Measurements from ENCODE around the gene TEPSIN. TPM values are rescaled to one million over a fixed set of nuclear protein-coding genes. Genes with fewer than 3 reads are reported as not detected.

The TEPSIN gene
- polyA plus RNA-seq, 4 donors: 19.3 to 89.9 (median 36.0) TPM

GRCh38 chr17:81191646-81192045 is 47.2 kb downstream of the TEPSIN start:
- H3K27me3 ChIP-seq (ENCODE audit: control insufficient read depth in 3 of 3, insufficient read depth in 3 of 3, low read length in 3 of 3): no peaks in the 10 kb centered on the region
- H3K9me3 ChIP-seq (ENCODE audit: control insufficient read depth in 2 of 2, insufficient read depth in 1 of 2, low read depth in 1 of 2, low read length in 1 of 2): no peaks in the 10 kb centered on the region
- no peak for FAIRE-seq
- H3K36me3 ChIP-seq (ENCODE audit: control insufficient read depth in 3 of 3, insufficient read depth in 2 of 3, low read depth in 1 of 3, low read length in 3 of 3): peaks cover 0 to 66% (median 2%) of the 10 kb centered on the region in 3 donors
- WGBS, 3 donors: 90 to 92% (median 90%) methylated on average over 14 of the region's 14 CpGs
- H3K4me1 ChIP-seq (ENCODE audit: control insufficient read depth in 3 of 3, insufficient read depth in 2 of 3, low read depth in 1 of 3, low read length in 2 of 3): no peaks in the 10 kb centered on the region
- H3K27ac ChIP-seq (ENCODE audit: low read depth in 1 of 3, low read length in 2 of 3): no peak overlapping the region
- H3K4me3 ChIP-seq (ENCODE audit: low read depth in 1 of 3, low read length in 3 of 3): no peak overlapping the region
- DNase-seq: no peak

- WGBS, 3 donors: 90 to 94% (median 91%) methylated on average over 20 of the region's 20 CpGs
These were observed 47.7 kb downstream of the TEPSIN start for GRCh38 chr17:81191116-81191515.

DNA sequence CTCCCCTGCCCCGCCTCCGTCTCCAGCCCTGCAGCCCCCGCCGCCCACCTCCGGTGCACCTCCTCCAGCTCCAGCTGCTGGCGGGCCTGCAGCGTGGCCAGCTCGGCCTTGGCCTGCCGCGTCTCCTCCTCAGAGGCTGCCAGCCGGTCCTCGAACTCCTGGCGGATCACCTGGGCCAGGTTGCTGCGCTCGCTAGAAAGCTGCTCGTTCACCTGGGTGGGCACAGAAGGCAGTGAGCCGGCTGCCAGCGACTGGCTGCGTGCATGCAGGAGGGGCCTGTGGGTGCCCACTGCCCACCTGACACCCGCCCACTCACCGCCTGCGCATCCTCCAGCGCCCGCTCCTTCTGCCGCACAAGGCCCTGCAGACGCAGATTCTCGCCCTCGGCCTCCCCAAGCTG is 48.3 kb downstream of the TEPSIN start:
- no peak overlapping the region for H3K4me3 ChIP-seq (ENCODE audit: low read depth in 1 of 3, low read length in 3 of 3)
- DNase-seq: no peak
- H3K9me3 ChIP-seq (ENCODE audit: control insufficient read depth in 2 of 2, insufficient read depth in 1 of 2, low read depth in 1 of 2, low read length in 1 of 2): no peaks in the 10 kb centered on the region
- 94 to 97% (median 96%) methylated on average over 23 to 28 of the region's 28 CpGs for WGBS, 3 donors
- FAIRE-seq: no peak
- H3K4me1 ChIP-seq (ENCODE audit: control insufficient read depth in 3 of 3, insufficient read depth in 2 of 3, low read depth in 1 of 3, low read length in 2 of 3): no peaks in the 10 kb centered on the region
- H3K27ac ChIP-seq (ENCODE audit: low read depth in 1 of 3, low read length in 2 of 3): no peak overlapping the region
- H3K36me3 ChIP-seq (ENCODE audit: control insufficient read depth in 3 of 3, insufficient read depth in 2 of 3, low read depth in 1 of 3, low read length in 3 of 3): peaks cover 0 to 55% (median 0%) of the 10 kb centered on the region in 3 donors
- no peaks in the 10 kb centered on the region for H3K27me3 ChIP-seq (ENCODE audit: control insufficient read depth in 3 of 3, insufficient read depth in 3 of 3, low read length in 3 of 3)

More at GRCh38 chr17:81191116-81191515, 47.7 kb downstream of the TEPSIN start:
- no peaks in the 10 kb centered on the region for H3K27me3 ChIP-seq (ENCODE audit: control insufficient read depth in 3 of 3, insufficient read depth in 3 of 3, low read length in 3 of 3)
- FAIRE-seq: no peak
- H3K36me3 ChIP-seq (ENCODE audit: control insufficient read depth in 3 of 3, insufficient read depth in 2 of 3, low read depth in 1 of 3, low read length in 3 of 3): peaks cover 0 to 61% (median 0%) of the 10 kb centered on the region in 3 donors
- no peak for DNase-seq
- no peaks in the 10 kb centered on the region for H3K4me1 ChIP-seq (ENCODE audit: control insufficient read depth in 3 of 3, insufficient read depth in 2 of 3, low read depth in 1 of 3, low read length in 2 of 3)
- no peaks in the 10 kb centered on the region for H3K9me3 ChIP-seq (ENCODE audit: control insufficient read depth in 2 of 2, insufficient read depth in 1 of 2, low read depth in 1 of 2, low read length in 1 of 2)
- H3K4me3 ChIP-seq (ENCODE audit: low read depth in 1 of 3, low read length in 3 of 3): no peak overlapping the region
- no peak overlapping the region for H3K27ac ChIP-seq (ENCODE audit: low read depth in 1 of 3, low read length in 2 of 3)

- Histone ChIP-seq H3K27me3 (ENCODE audit: control insufficient read depth in 3 of 3, insufficient read depth in 3 of 3, low read length in 3 of 3) (no peaks in the 10 kb centered on the region), H3K4me1 (ENCODE audit: control insufficient read depth in 3 of 3, insufficient read depth in 2 of 3, low read depth in 1 of 3, low read length in 2 of 3) (no peaks in the 10 kb centered on the region), H3K36me3 (ENCODE audit: control insufficient read depth in 3 of 3, insufficient read depth in 2 of 3, low read depth in 1 of 3, low read length in 3 of 3) (peaks cover 0 to 48% (median 0%) of the 10 kb centered on the region in 3 donors), H3K4me3 (ENCODE audit: low read depth in 1 of 3, low read length in 3 of 3) (no peak overlapping the region), H3K9me3 (ENCODE audit: control insufficient read depth in 2 of 2, insufficient read depth in 1 of 2, low read depth in 1 of 2, low read length in 1 of 2) (no peaks in the 10 kb centered on the region), H3K27ac (ENCODE audit: low read depth in 1 of 3, low read length in 2 of 3) (no peak overlapping the region)
- DNase-seq (no peak), FAIRE-seq (no peak)
- WGBS, 3 donors: 81 to 88% (median 86%) methylated on average over 25 to 27 of the region's 27 CpGs
These were observed 49.0 kb downstream of the TEPSIN start for GRCh38 chr17:81189670-81190530.

- Histone ChIP-seq H3K4me3 (ENCODE audit: low read depth in 1 of 3, low read length in 3 of 3) (no peak overlapping the region), H3K9me3 (ENCODE audit: control insufficient read depth in 2 of 2, insufficient read depth in 1 of 2, low read depth in 1 of 2, low read length in 1 of 2) (no peaks in the 10 kb centered on the region), H3K4me1 (ENCODE audit: control insufficient read depth in 3 of 3, insufficient read depth in 2 of 3, low read depth in 1 of 3, low read length in 2 of 3) (no peaks in the 10 kb centered on the region), H3K27ac (ENCODE audit: low read depth in 1 of 3, low read length in 2 of 3) (no peak overlapping the region), H3K27me3 (ENCODE audit: control insufficient read depth in 3 of 3, insufficient read depth in 3 of 3, low read length in 3 of 3) (peaks cover 0 to 2% (median 0%) of the 10 kb centered on the region in 3 donors), H3K36me3 (ENCODE audit: control insufficient read depth in 3 of 3, insufficient read depth in 2 of 3, low read depth in 1 of 3, low read length in 3 of 3) (peaks cover 0 to 41% (median 0%) of the 10 kb centered on the region in 3 donors)
- DNase-seq (no peak), FAIRE-seq (no peak)
- WGBS, 3 donors: 89 to 93% (median 92%) methylated on average over 7 of the region's 7 CpGs
These were observed 49.8 kb downstream of the TEPSIN start for GRCh38 chr17:81189016-81189415.

DNA sequence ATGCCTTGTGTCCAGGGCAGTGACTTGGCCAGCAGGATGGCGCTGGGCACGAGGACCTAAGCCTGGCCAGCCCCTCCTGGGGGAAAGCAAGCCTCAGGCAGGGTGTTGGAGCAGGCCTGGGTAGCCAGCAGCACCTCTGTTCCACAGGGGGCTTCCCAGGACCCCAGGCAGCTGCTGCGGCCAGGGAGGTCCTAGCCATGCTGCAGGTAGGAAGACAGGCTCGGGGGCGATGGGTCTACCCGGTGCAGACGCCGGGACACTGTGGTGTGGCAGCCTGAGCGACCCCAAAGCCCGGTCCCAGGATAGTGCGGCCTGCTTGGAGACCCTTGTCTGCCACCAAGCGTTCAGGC is 50.4 kb downstream of the TEPSIN start:
- no peak overlapping the region for H3K27ac ChIP-seq (ENCODE audit: low read depth in 1 of 3, low read length in 2 of 3)
- H3K36me3 ChIP-seq (ENCODE audit: control insufficient read depth in 3 of 3, insufficient read depth in 2 of 3, low read depth in 1 of 3, low read length in 3 of 3): peaks cover 0 to 41% (median 0%) of the 10 kb centered on the region in 3 donors
- peaks cover 0 to 4% of the 10 kb centered on the region in 2 donors for H3K9me3 ChIP-seq (ENCODE audit: control insufficient read depth in 2 of 2, insufficient read depth in 1 of 2, low read depth in 1 of 2, low read length in 1 of 2)
- FAIRE-seq (no peak), DNase-seq (no peak)
- 93 to 95% (median 94%) methylated on average over 12 of the region's 12 CpGs for WGBS, 3 donors
- no peaks in the 10 kb centered on the region for H3K4me1 ChIP-seq (ENCODE audit: control insufficient read depth in 3 of 3, insufficient read depth in 2 of 3, low read depth in 1 of 3, low read length in 2 of 3)
- H3K4me3 ChIP-seq (ENCODE audit: low read depth in 1 of 3, low read length in 3 of 3): no peak overlapping the region
- peaks cover 0 to 2% (median 0%) of the 10 kb centered on the region in 3 donors for H3K27me3 ChIP-seq (ENCODE audit: control insufficient read depth in 3 of 3, insufficient read depth in 3 of 3, low read length in 3 of 3)

DNA sequence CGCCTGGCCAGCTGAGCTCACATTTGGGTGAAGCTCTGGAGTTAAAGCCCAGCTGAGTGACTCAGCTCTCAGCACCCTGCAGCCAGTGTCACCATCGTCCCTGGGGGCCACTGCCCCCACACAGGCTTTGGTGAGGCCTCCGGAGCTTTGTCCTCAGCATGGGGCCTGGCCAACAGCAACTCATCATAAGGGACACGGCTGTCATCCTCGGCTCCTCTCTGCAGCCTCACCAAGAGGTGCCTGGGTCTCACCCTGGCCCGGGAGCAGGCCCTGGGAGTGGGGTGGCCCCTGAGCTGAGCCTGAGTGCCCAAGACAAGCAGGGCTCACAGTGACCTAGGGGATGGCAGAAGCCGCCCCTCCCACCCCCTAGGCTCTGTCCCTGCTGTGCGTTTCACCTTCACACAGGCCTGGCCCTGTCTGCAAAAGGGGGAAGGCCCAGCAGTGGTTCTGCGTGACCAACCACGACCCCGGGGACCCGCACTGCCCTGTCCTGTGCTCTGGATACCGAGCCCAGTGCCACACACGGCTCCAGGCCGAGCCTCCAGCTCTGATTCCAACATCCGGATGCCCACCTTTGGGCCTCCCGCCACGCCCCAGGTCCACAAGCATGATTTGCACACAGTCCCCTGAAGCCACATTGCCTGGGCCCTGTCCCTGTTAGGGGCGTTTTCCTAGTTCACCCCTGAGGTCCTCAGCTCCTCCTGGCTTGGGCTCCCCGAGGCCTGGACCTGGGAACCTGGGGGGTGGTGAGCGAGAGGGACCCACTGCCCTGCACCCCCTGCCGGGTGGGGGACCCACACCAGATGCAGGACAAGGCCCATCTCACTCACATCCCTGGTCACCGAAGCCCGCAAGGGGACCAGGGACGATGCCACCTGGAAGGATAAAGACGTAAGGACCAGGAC is 51.0 kb downstream of the TEPSIN start:
- Histone ChIP-seq H3K27ac (ENCODE audit: low read depth in 1 of 3, low read length in 2 of 3) (no peak overlapping the region), H3K9me3 (ENCODE audit: control insufficient read depth in 2 of 2, insufficient read depth in 1 of 2, low read depth in 1 of 2, low read length in 1 of 2) (peaks cover 0 to 4% of the 10 kb centered on the region in 2 donors), H3K4me1 (ENCODE audit: control insufficient read depth in 3 of 3, insufficient read depth in 2 of 3, low read depth in 1 of 3, low read length in 2 of 3) (no peaks in the 10 kb centered on the region), H3K4me3 (ENCODE audit: low read depth in 1 of 3, low read length in 3 of 3) (no peak overlapping the region), H3K27me3 (ENCODE audit: control insufficient read depth in 3 of 3, insufficient read depth in 3 of 3, low read length in 3 of 3) (peaks cover 0 to 2% (median 0%) of the 10 kb centered on the region in 3 donors), H3K36me3 (ENCODE audit: control insufficient read depth in 3 of 3, insufficient read depth in 2 of 3, low read depth in 1 of 3, low read length in 3 of 3) (peaks cover 0 to 36% (median 0%) of the 10 kb centered on the region in 3 donors)
- 89 to 90% (median 90%) methylated on average over 25 to 26 of the region's 26 CpGs for WGBS, 3 donors
- FAIRE-seq: no peak
- DNase-seq: no peak

- FAIRE-seq: no peak
- Histone ChIP-seq H3K4me3 (ENCODE audit: low read depth in 1 of 3, low read length in 3 of 3) (no peak overlapping the region), H3K36me3 (ENCODE audit: control insufficient read depth in 3 of 3, insufficient read depth in 2 of 3, low read depth in 1 of 3, low read length in 3 of 3) (peaks cover 0 to 33% (median 0%) of the 10 kb centered on the region in 3 donors), H3K27ac (ENCODE audit: low read depth in 1 of 3, low read length in 2 of 3) (no peak overlapping the region), H3K9me3 (ENCODE audit: control insufficient read depth in 2 of 2, insufficient read depth in 1 of 2, low read depth in 1 of 2, low read length in 1 of 2) (peaks cover 0 to 4% of the 10 kb centered on the region in 2 donors), H3K4me1 (ENCODE audit: control insufficient read depth in 3 of 3, insufficient read depth in 2 of 3, low read depth in 1 of 3, low read length in 2 of 3) (no peaks in the 10 kb centered on the region), H3K27me3 (ENCODE audit: control insufficient read depth in 3 of 3, insufficient read depth in 3 of 3, low read length in 3 of 3) (peaks cover 0 to 2% (median 0%) of the 10 kb centered on the region in 3 donors)
- WGBS, 3 donors: 92% methylated on average over 11 of the region's 11 CpGs
- no peak for DNase-seq
These were observed 51.7 kb downstream of the TEPSIN start for GRCh38 chr17:81187120-81187519.

Data from small intestine (tissue), 7 donors.